Measurements from ENCODE around the gene CIITA. TPM values are rescaled to one million over a fixed set of nuclear protein-coding genes. Genes with fewer than 3 reads are reported as not detected.
A peak's percentile ranks its signal among the peaks of the same experiment; 100 is the strongest.

Gene CIITA
- polyA plus RNA-seq, 1 donor, result 11.9 TPM

DNA sequence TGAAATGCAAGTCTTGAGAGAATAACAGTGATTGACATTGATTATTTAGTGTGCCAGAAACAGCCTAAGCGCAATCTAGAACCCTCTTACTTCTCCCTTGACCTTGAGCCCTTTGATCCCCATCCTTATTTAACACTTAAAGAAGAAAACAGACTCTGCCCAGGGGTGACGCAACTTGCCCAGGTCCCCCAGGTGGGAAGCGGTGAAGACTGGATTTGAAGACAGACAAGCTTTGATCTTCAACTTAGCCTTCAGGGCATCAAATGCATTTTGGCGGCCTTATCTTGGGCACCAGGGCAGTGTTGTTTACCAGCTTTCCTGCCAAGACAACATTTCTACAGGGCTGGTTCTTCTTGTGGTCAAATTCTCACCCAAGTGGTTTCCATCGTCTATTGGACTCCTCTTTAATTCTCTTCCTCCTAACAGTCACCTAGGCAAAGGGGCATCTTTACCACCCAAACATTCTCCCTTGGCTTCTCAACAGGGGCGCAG is 8.9 kb upstream of the CIITA start:
- Histone ChIP-seq H3K4me3 (ENCODE audit: low read length) (no peak overlapping the region), H3K9me3 (ENCODE audit: control insufficient read depth, low read depth, low read length) (no peaks in the 10 kb centered on the region), H3K27me3 (ENCODE audit: control insufficient read depth, insufficient read depth, low read length) (no peaks in the 10 kb centered on the region), H3K4me1 (ENCODE audit: control insufficient read depth, insufficient read depth, low read length) (no peaks in the 10 kb centered on the region), H3K36me3 (ENCODE audit: control insufficient read depth, insufficient read depth, low read length) (no peaks in the 10 kb centered on the region), H3K27ac (ENCODE audit: low read length) (no peak overlapping the region)
- no peak for DNase-seq
- no CpG with 5 or more reads among the region's 6 CpGs for WGBS (ENCODE audit: insufficient coverage, low lambda C conversion rate)

DNA sequence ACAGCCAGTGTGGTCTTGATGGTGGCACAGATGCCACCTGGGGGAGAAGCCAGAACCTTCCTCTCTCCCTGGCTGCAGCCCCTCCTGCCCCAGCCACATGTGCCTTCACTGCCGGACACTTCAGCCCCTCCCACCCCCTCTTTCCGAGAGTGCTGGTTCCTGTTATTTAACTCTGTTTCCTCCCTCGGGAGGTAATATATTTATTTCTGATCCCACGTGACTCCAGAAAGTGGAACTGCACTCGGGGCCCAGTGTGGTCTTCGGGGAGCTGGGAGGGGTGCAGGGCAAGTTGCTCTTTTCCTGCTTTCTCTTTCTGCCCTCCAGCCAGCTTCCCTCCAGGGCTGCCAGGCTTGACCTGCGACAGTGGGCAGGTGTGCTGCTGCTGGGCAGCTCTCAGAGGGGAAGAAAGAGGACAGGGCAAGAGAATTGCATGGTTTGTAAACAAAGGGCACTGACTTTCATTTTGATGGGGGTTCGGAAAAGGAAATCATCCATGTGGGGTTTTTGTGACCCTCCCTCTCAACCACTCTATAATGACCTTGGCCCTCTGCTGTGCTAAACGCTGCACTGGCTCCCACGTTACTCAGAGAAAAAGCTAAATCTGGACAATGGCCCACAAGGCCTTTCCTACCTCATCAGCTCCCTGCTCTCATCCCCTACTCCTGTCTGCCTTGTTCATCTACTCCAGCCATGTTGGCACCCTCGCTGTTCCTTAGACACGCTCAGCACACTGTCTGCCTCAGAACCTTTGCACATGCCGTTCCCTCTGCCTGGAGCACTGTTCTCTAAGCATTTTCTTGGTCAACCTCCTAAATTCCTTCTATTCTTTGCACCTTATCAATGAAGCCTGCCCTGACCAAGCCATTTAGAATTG is 8.2 kb upstream of the CIITA start:
- Histone ChIP-seq H3K9me3 (ENCODE audit: control insufficient read depth, low read depth, low read length) (no peaks in the 10 kb centered on the region), H3K27me3 (ENCODE audit: control insufficient read depth, insufficient read depth, low read length) (peaks cover 2% of the 10 kb centered on the region), H3K27ac (ENCODE audit: low read length) (no peak overlapping the region), H3K4me3 (ENCODE audit: low read length) (no peak overlapping the region), H3K36me3 (ENCODE audit: control insufficient read depth, insufficient read depth, low read length) (no peaks in the 10 kb centered on the region), H3K4me1 (ENCODE audit: control insufficient read depth, insufficient read depth, low read length) (no peaks in the 10 kb centered on the region)
- WGBS (ENCODE audit: insufficient coverage, low lambda C conversion rate), result 92% methylated on average over 2 of the region's 13 CpGs
- peak in 1 of 2 donors; percentile 28 for DNase-seq

DNA sequence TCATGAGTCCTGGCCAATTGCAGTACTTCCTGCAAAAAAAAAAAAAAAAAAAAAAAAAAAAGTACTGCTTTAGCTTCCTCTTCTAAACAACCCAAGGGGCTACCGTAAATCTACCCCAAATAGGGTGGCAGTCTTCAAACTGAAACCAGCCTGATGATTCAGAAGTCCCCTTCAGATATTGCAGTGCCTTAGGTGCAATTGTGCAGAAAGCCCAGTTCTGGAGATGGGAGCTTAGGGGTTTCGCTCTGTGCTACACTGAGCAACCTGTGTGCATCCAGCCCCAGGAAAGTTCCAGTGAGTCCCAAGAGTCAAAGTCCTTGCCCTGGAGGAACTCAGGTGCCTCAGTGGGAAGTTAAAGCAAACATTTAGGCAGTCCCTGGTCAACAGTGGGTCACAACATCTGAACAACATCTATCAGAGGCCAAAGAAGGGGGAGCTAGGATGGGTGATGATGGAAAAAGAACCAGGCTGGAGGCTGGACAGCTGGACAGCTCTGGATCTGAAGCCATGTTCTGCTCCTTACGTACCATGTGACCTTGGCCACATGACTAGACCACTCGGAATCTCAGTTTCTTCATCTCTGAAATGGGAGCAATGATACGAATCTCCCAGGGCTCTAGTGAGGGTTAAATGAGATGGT is 6.7 kb upstream of the CIITA start:
- no peaks in the 10 kb centered on the region for H3K36me3 ChIP-seq (ENCODE audit: control insufficient read depth, insufficient read depth, low read length)
- no peak for DNase-seq
- H3K4me1 ChIP-seq (ENCODE audit: control insufficient read depth, insufficient read depth, low read length), result no peaks in the 10 kb centered on the region
- no peaks in the 10 kb centered on the region for H3K9me3 ChIP-seq (ENCODE audit: control insufficient read depth, low read depth, low read length)
- H3K27ac ChIP-seq (ENCODE audit: low read length), result no peak overlapping the region
- H3K4me3 ChIP-seq (ENCODE audit: low read length), result no peak overlapping the region
- no CpG with 5 or more reads among the region's 5 CpGs for WGBS (ENCODE audit: insufficient coverage, low lambda C conversion rate)
- H3K27me3 ChIP-seq (ENCODE audit: control insufficient read depth, insufficient read depth, low read length), result peaks cover 7% of the 10 kb centered on the region

DNA sequence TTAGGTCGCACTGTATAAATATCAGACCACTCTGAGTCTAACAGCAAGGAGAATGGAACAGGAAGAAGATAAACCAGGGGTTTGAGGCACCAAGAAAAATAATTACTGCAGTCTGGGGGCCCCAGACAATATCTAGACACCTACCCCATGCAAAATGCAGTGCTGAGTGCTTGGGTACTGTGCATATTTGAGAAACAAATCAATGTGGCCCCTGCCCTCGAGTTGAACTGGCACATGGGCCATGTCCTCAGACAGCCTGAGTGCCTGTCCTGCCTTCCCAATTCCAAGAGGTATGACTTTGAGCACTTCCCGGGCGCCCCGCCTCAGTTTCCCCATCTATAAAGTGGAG is 6.2 kb upstream of the CIITA start:
- no CpG with 5 or more reads among the region's 5 CpGs for WGBS (ENCODE audit: insufficient coverage, low lambda C conversion rate)
- no peaks in the 10 kb centered on the region for H3K36me3 ChIP-seq (ENCODE audit: control insufficient read depth, insufficient read depth, low read length)
- H3K4me3 ChIP-seq (ENCODE audit: low read length), result no peak overlapping the region
- no peak for DNase-seq
- peaks cover 7% of the 10 kb centered on the region for H3K27me3 ChIP-seq (ENCODE audit: control insufficient read depth, insufficient read depth, low read length)
- H3K4me1 ChIP-seq (ENCODE audit: control insufficient read depth, insufficient read depth, low read length), result no peaks in the 10 kb centered on the region
- no peak overlapping the region for H3K27ac ChIP-seq (ENCODE audit: low read length)
- H3K9me3 ChIP-seq (ENCODE audit: control insufficient read depth, low read depth, low read length), result no peaks in the 10 kb centered on the region

DNA sequence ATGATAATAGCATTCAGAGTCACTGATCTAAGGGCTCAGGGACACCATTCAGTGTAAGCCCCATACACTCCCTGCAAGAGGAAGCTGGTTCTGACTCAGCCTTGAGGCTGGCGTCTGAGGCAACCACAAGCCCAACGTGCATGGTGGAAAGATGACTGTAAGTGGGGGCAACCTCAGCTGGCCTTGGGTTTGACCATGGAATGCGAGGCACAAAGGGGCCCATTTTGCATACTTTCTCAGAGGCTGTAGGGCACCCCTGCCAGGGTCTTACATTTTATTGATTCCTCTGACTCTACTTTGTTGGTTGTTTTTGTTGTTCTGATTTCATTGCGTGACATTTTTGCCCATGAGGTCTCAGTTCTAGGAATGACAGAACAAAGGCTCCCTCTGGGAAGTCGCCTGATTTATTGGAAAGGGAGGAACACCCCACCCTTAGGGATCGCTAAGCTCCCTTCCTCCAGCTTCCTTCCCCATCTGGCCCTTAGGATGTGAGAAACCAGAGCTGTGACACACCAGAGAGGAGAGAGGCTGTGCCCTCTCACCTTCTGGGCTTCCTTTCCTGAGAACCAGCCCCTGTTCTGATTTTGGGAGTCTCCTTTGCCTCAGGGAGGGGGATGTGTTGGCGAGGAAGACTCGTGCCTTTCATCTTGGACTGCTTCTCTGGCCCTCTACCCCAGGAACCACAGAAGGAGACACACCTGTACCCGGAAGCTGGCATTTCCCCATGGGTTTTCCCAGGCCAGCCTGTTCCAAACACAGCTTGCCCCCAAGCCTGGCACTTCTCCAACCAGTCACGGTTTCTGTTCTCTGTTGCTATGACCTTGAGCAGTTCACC is 5.6 kb upstream of the CIITA start:
- WGBS (ENCODE audit: insufficient coverage, low lambda C conversion rate), result 80% methylated on average over 1 of the region's 10 CpGs
- Histone ChIP-seq H3K4me3 (ENCODE audit: low read length) (no peak overlapping the region), H3K36me3 (ENCODE audit: control insufficient read depth, insufficient read depth, low read length) (no peaks in the 10 kb centered on the region), H3K9me3 (ENCODE audit: control insufficient read depth, low read depth, low read length) (no peaks in the 10 kb centered on the region), H3K27me3 (ENCODE audit: control insufficient read depth, insufficient read depth, low read length) (peaks cover 7% of the 10 kb centered on the region), H3K27ac (ENCODE audit: low read length) (no peak overlapping the region), H3K4me1 (ENCODE audit: control insufficient read depth, insufficient read depth, low read length) (no peaks in the 10 kb centered on the region)
- no peak for DNase-seq

DNA sequence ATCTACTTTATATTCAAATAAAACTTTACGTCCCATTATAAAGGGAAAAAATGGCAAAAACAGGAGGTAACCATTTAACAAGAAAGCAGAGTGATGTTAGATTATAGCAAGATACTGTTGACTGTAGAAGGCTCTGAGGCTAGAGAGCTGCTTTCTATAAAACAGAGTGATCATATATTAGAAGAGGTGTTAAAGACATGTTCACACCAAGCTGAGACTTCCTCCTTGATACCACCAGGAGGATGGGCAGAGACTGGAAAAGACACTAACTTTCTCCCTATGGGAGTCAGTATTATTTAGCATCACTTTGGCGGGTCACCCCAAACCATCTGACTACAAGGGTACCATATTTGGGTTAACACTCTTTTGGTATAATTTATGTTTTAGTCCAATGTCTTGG is 687 bp upstream of the CIITA start:
- Histone ChIP-seq H3K4me3 (ENCODE audit: low read length) (no peak overlapping the region), H3K4me1 (ENCODE audit: control insufficient read depth, insufficient read depth, low read length) (peaks cover 14% of the 10 kb centered on the region), H3K9me3 (ENCODE audit: control insufficient read depth, low read depth, low read length) (no peaks in the 10 kb centered on the region), H3K36me3 (ENCODE audit: control insufficient read depth, insufficient read depth, low read length) (no peaks in the 10 kb centered on the region), H3K27me3 (ENCODE audit: control insufficient read depth, insufficient read depth, low read length) (peaks cover 47% of the 10 kb centered on the region), H3K27ac (ENCODE audit: low read length) (no peak overlapping the region)
- DNase-seq, result no peak
- WGBS (ENCODE audit: insufficient coverage, low lambda C conversion rate), result no CpG with 5 or more reads among the region's 2 CpGs

GRCh38 chr16:10877472-10877946 is 507 bp downstream of the CIITA start:
- Histone ChIP-seq H3K27me3 (ENCODE audit: control insufficient read depth, insufficient read depth, low read length) (peaks cover 47% of the 10 kb centered on the region), H3K27ac (ENCODE audit: low read length) (no peak overlapping the region), H3K4me3 (ENCODE audit: low read length) (peak overlapping the region; percentile 21), H3K36me3 (ENCODE audit: control insufficient read depth, insufficient read depth, low read length) (no peaks in the 10 kb centered on the region), H3K4me1 (ENCODE audit: control insufficient read depth, insufficient read depth, low read length) (peaks cover 14% of the 10 kb centered on the region), H3K9me3 (ENCODE audit: control insufficient read depth, low read depth, low read length) (no peaks in the 10 kb centered on the region)
- peak in 1 of 2 donors; percentile 25 for DNase-seq
- WGBS (ENCODE audit: insufficient coverage, low lambda C conversion rate), result no CpG with 5 or more reads among the region's 8 CpGs

DNA sequence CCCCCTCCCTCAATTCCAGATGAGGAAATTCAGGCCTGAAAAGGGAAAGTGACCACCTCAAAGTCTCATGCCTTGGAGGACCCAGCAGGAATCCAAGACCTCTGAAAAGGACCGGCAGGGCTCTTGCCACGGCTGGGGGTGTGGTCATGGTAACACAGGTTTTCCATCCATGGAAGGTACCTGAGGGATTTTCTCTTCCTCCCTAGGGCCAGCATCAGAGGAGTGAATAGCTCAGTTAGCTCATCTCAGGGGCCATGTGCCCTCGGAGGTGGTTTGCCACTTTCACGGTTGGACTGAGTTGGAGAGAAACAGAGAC is 1.3 kb downstream of the CIITA start:
- Histone ChIP-seq H3K36me3 (ENCODE audit: control insufficient read depth, insufficient read depth, low read length) (no peaks in the 10 kb centered on the region), H3K4me1 (ENCODE audit: control insufficient read depth, insufficient read depth, low read length) (peaks cover 15% of the 10 kb centered on the region), H3K9me3 (ENCODE audit: control insufficient read depth, low read depth, low read length) (no peaks in the 10 kb centered on the region), H3K27me3 (ENCODE audit: control insufficient read depth, insufficient read depth, low read length) (peaks cover 47% of the 10 kb centered on the region), H3K27ac (ENCODE audit: low read length) (no peak overlapping the region), H3K4me3 (ENCODE audit: low read length) (peak overlapping the region; percentile 36)
- peak in 1 of 2 donors; percentile 6 for DNase-seq
- no CpG with 5 or more reads among the region's 4 CpGs for WGBS (ENCODE audit: insufficient coverage, low lambda C conversion rate)

- no peaks in the 10 kb centered on the region for H3K36me3 ChIP-seq (ENCODE audit: control insufficient read depth, insufficient read depth, low read length)
- H3K9me3 ChIP-seq (ENCODE audit: control insufficient read depth, low read depth, low read length), result no peaks in the 10 kb centered on the region
- peak overlapping the region; percentile 36 for H3K4me3 ChIP-seq (ENCODE audit: low read length)
- peak; percentile 72 to 89 for DNase-seq
- WGBS (ENCODE audit: insufficient coverage, low lambda C conversion rate), result no CpG with 5 or more reads among the region's 49 CpGs
- peaks cover 45% of the 10 kb centered on the region for H3K27me3 ChIP-seq (ENCODE audit: control insufficient read depth, insufficient read depth, low read length)
- no peak overlapping the region for H3K27ac ChIP-seq (ENCODE audit: low read length)
- H3K4me1 ChIP-seq (ENCODE audit: control insufficient read depth, insufficient read depth, low read length), result peaks cover 20% of the 10 kb centered on the region
These were observed 1.9 kb downstream of the CIITA start for GRCh38 chr16:10878644-10879501.
